Femur (tissue), 1 donor: ENCODE results near the gene NT5E.

Experiments used
- DNase-seq: peaks from one replicate; pipeline ENCODE4 v3.0.0-alpha.2; 2017

NT5E gene

GRCh38 chr6:85422996-85423395 lies 26.9 kb upstream of the NT5E start:
- DNase-seq: no peak

GRCh38 chr6:85424981-85425380 lies 24.9 kb upstream of the NT5E start:
- DNase-seq: no peak

- no peak for DNase-seq
Measured at GRCh38 chr6:85425997-85426396, 23.9 kb upstream of the NT5E start.

- no peak for DNase-seq
Measured at GRCh38 chr6:85428486-85428885, 21.4 kb upstream of the NT5E start.

- no peak for DNase-seq
Measured at GRCh38 chr6:85429346-85429745, 20.5 kb upstream of the NT5E start.

- DNase-seq: no peak
Measured at GRCh38 chr6:85431271-85431670, 18.6 kb upstream of the NT5E start.

GRCh38 chr6:85432554-85432953 lies 17.3 kb upstream of the NT5E start:
- DNase-seq: no peak

- no peak for DNase-seq
Measured at GRCh38 chr6:85435851-85436250, 14.0 kb upstream of the NT5E start.

- DNase-seq: peak; percentile 65
Measured at GRCh38 chr6:85436411-85436810, 13.5 kb upstream of the NT5E start.

GRCh38 chr6:85436939-85437495 lies 12.9 kb upstream of the NT5E start:
- no peak for DNase-seq

- no peak for DNase-seq
Measured at GRCh38 chr6:85443349-85444117, 6.3 kb upstream of the NT5E start.

- DNase-seq: peak; percentile 74
Measured at GRCh38 chr6:85449388-85449817, 480 bp upstream of the NT5E start.

- no peak for DNase-seq
Measured at GRCh38 chr6:85451565-85452306, 1.9 kb downstream of the NT5E start.

GRCh38 chr6:85452441-85452881 lies 2.6 kb downstream of the NT5E start:
- no peak for DNase-seq

- DNase-seq: no peak
Measured at GRCh38 chr6:85453052-85453451, 3.2 kb downstream of the NT5E start.

- no peak for DNase-seq
Measured at GRCh38 chr6:85453490-85453889, 3.6 kb downstream of the NT5E start.

GRCh38 chr6:85455471-85456026 lies 5.7 kb downstream of the NT5E start:
- no peak for DNase-seq

- DNase-seq: no peak
Measured at GRCh38 chr6:85456782-85457181, 6.9 kb downstream of the NT5E start.

- DNase-seq: no peak
Measured at GRCh38 chr6:85458184-85458583, 8.3 kb downstream of the NT5E start.

- DNase-seq: no peak
Measured at GRCh38 chr6:85458782-85459181, 8.9 kb downstream of the NT5E start.

- no peak for DNase-seq
Measured at GRCh38 chr6:85459224-85459901, 9.5 kb downstream of the NT5E start.

GRCh38 chr6:85460154-85460920 lies 10.5 kb downstream of the NT5E start:
- no peak for DNase-seq
